ENCODE data around the gene EML1. TPM values are rescaled to one million over a fixed set of nuclear protein-coding genes. Genes with fewer than 3 reads are reported as not detected.

Gene EML1
- total and polyA plus RNA-seq, 10 donors, result 1.8 to 15.5 (median 6.0) TPM

GRCh38 chr14:99824776-99825175 is 31.6 kb downstream of the EML1 start:
- intact Hi-C loops (cut with DNase I; ENCODE audit: low total_unique reads), result no loop called here

GRCh38 chr14:99829450-99829849 is 36.2 kb downstream of the EML1 start:
- no peak for DNase-seq
- H3K9me3 ChIP-seq, result no peaks in the 10 kb centered on the region
- no peak for TF ChIP-seq POLR2AphosphoS5 (IDR thresholded peaks at IDR 0.05)
- H3K36me3 ChIP-seq, result no peaks in the 10 kb centered on the region
- intact Hi-C loops (cut with DNase I; ENCODE audit: low total_unique reads), result no loop called here
- WGBS, 5 donors, result 41 to 73% (median 57%) methylated on average over 2 of the region's 2 CpGs
- no peak overlapping the region for H3K27ac ChIP-seq
- no peak overlapping the region for H3K4me3 ChIP-seq
- no peaks in the 10 kb centered on the region for H3K4me1 ChIP-seq
- H3K27me3 ChIP-seq (replicated peaks in 1 of 7), result peaks cover 0 to 27% (median 0%) of the 10 kb centered on the region in 7 donors

More at GRCh38 chr14:99824776-99825175, 31.6 kb downstream of the EML1 start:
- no peak overlapping the region for H3K27ac ChIP-seq
- TF ChIP-seq CTCF (IDR thresholded peaks at IDR 0.05 in 8 of 11, conservative IDR thresholded peaks at IDR 0.05 in 3 of 11), result no peak
- DNase-seq, result no peak
- WGBS, 5 donors, result 73 to 90% (median 88%) methylated on average over 2 of the region's 2 CpGs
- H3K4me1 ChIP-seq, result peaks cover 0 to 4% (median 0%) of the 10 kb centered on the region in 6 donors
- H3K36me3 ChIP-seq, result no peaks in the 10 kb centered on the region
- no peak overlapping the region for H3K4me3 ChIP-seq
- H3K27me3 ChIP-seq (replicated peaks in 1 of 7), result peaks cover 0 to 41% (median 0%) of the 10 kb centered on the region in 7 donors
- H3K9me3 ChIP-seq, result no peaks in the 10 kb centered on the region

DNA sequence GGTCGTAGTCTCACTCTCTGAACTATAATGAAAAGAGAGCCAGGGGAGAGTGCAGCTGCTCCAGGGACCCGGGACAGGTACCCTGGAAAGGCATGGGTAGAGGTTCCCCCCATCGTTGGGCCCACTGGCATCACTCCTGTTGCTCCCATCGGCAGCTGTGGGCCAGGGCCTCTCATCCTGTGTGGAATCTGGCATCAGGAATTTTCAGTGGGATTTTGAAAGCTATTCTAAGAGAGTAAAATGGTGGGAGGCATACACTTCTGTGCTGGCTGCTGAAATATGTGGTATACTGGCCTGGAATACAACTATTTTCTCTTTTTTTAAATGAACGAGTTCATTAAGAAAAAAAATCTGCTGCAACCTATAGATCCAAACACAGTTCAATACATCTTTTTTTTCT is 38.1 kb downstream of the EML1 start:
- no peak overlapping the region for H3K27ac ChIP-seq
- no peak overlapping the region for H3K4me3 ChIP-seq
- no peaks in the 10 kb centered on the region for H3K36me3 ChIP-seq
- H3K4me1 ChIP-seq, result no peaks in the 10 kb centered on the region
- 77 to 94% (median 88%) methylated on average over 5 of the region's 5 CpGs for WGBS, 5 donors
- no peak for TF ChIP-seq CTCF (IDR thresholded peaks at IDR 0.05 in 8 of 11, conservative IDR thresholded peaks at IDR 0.05 in 3 of 11)
- no peak for TF ChIP-seq POLR2A (IDR thresholded peaks at IDR 0.05)
- no peak for TF ChIP-seq POLR2AphosphoS5 (IDR thresholded peaks at IDR 0.05)
- DNase-seq, result no peak
- H3K27me3 ChIP-seq (replicated peaks in 1 of 7), result peaks cover 0 to 39% (median 0%) of the 10 kb centered on the region in 7 donors
- intact Hi-C loops (cut with DNase I; ENCODE audit: low total_unique reads), result no loop called here
- H3K9me3 ChIP-seq, result no peaks in the 10 kb centered on the region

- Histone ChIP-seq H3K4me3 (no peak overlapping the region), H3K36me3 (no peaks in the 10 kb centered on the region), H3K27ac (no peak overlapping the region), H3K9me3 (no peaks in the 10 kb centered on the region), H3K4me1 (no peaks in the 10 kb centered on the region), H3K27me3 (replicated peaks in 1 of 7) (peaks cover 0 to 45% (median 0%) of the 10 kb centered on the region in 7 donors)
- no peak for DNase-seq
- WGBS, 5 donors, result 74 to 88% (median 83%) methylated on average over 8 of the region's 8 CpGs
- TF ChIP-seq POLR2AphosphoS5 (IDR thresholded peaks at IDR 0.05) (no peak), POLR2A (IDR thresholded peaks at IDR 0.05) (no peak), CTCF (IDR thresholded peaks at IDR 0.05 in 8 of 11, conservative IDR thresholded peaks at IDR 0.05 in 3 of 11) (no peak)
- intact Hi-C loops (cut with DNase I; ENCODE audit: low total_unique reads), result no loop called here
These were observed 38.9 kb downstream of the EML1 start for GRCh38 chr14:99831903-99832685.

Data from spleen (tissue), 11 donors.